Upper lobe of left lung (tissue), 6 donors: Measurements from ENCODE around the gene PTPRA. TPM values are rescaled to one million over a fixed set of nuclear protein-coding genes. Genes with fewer than 3 reads are reported as not detected.
"Not testable (repeated sequence)": the region's sequence is repeated elsewhere in the genome, so short reads cannot be mapped to it uniquely, and the experiment has no call there.

Experiments used
- ATAC-seq, 2 donors: fragments of 200-7000 bp; cut with Tn5 transposase; one replicate each; pipeline ENCODE4 v1.9.1; 2022; ENCODE audit warnings: mild to moderate bottlenecking in 2 of 2, moderate library complexity in 2 of 2; ENCODE audit not compliant: low FRiP score in 2 of 2
- DNase-seq, 2 donors: peaks; one replicate each; pipeline ENCODE4 v3.0.0-alpha.2; 2019 to 2020
- H3K27ac ChIP-seq, 4 donors: fragments of 200-600 bp; sonication (generic); one replicate each; pipeline ENCODE4 v1.5.1; 2016 to 2019
- H3K27me3 ChIP-seq, 4 donors: fragments of 200-600 bp; sonication (generic); one replicate each; pipeline ENCODE4 v1.5.1; 2017 to 2019
- H3K36me3 ChIP-seq, 4 donors: fragments of 200-600 bp; sonication (generic); one replicate each; pipeline ENCODE4 v1.5.1; 2016 to 2019
- H3K4me1 ChIP-seq, 4 donors: fragments of 200-600 bp; sonication (generic); one replicate each; pipeline ENCODE4 v1.5.1; 2018 to 2019
- H3K4me3 ChIP-seq, 4 donors: fragments of 200-600 bp; sonication (generic); one replicate each; pipeline ENCODE4 v1.5.1; 2017 to 2019; ENCODE audit warnings: mild to moderate bottlenecking in 2 of 4, moderate library complexity in 1 of 4
- H3K9me3 ChIP-seq, 4 donors: fragments of 200-600 bp; sonication (generic); one replicate each; pipeline ENCODE4 v1.5.1; 2018 to 2019
- CTCF ChIP-seq, 6 experiments: fragments of 450-650 bp in 4 of 6; fragments of 200-600 bp in 2 of 6; sonication (generic) in 2 of 6; IDR thresholded peaks; one replicate each; pipeline ENCODE4 v1.5.1; 2016 to 2019; ENCODE audit warnings: antibody characterized with exemption in 6 of 6
- EP300 ChIP-seq, 4 donors: sonication (generic); formaldehyde crosslinking; IDR thresholded peaks; one replicate each; pipeline ENCODE4 v1.5.1; 2017; ENCODE audit warnings: antibody characterized with exemption in 4 of 4, control low read depth in 2 of 4
- POLR2A ChIP-seq, 4 donors: fragments of 450-650 bp; IDR thresholded peaks; one replicate each; pipeline ENCODE4 v1.5.1; 2016 to 2017; ENCODE audit warnings: antibody characterized with exemption in 4 of 4, mild to moderate bottlenecking in 2 of 4
- POLR2AphosphoS5 ChIP-seq, 2 donors: sonication (generic); formaldehyde crosslinking; IDR thresholded peaks; one replicate each; pipeline ENCODE4 v1.5.1; 2017; ENCODE audit warnings: antibody characterized with exemption in 2 of 2
- WGBS, 2 donors: methylation state at CpG; one replicate each; pipeline ENCODE4 v1.1.5; 2017 to 2018; 5-methylcytosine and 5-hydroxymethylcytosine counted together
- total RNA-seq, 6 donors: library from RNA; depleted of rRNA in 4 of 6; stranded (reverse); fragments of >200 nt in 4 of 6; gene quantifications; one replicate each; pipeline versions ENCODE4 v1.1.0 to v1.2.1, GENCODE V29; 2016 to 2021
- donor health status: DM: no; HTN: no; CAD: no; lungs with moderate emphysema.
- donor health status: DM: no; HTN: yes; CAD: no; lungs with severe emphysema.

Gene PTPRA
- total RNA-seq, 6 donors from 2014 or later = 22.0 to 60.3 (median 51.1) TPM

- Histone ChIP-seq H3K27me3 (peaks cover 0 to 13% (median 9%) of the 10 kb centered on the region in 4 donors), H3K4me1 (peaks cover 4 to 15% (median 12%) of the 10 kb centered on the region in 4 donors), H3K9me3 (no peaks in the 10 kb centered on the region), H3K4me3 (no peak overlapping the region), H3K36me3 (no peaks in the 10 kb centered on the region), H3K27ac (no peak overlapping the region)
- ATAC-seq = no peak
- no peak for DNase-seq
- TF ChIP-seq POLR2AphosphoS5 (IDR thresholded peaks at IDR 0.05) (no peak), CTCF (IDR thresholded peaks at IDR 0.05) (no peak)
- 82 to 86% methylated on average over 4 of the region's 4 CpGs for WGBS, 2 donors
These were observed 197.4 kb downstream of the PTPRA start for GRCh38 chr20:3070725-3071124.

GRCh38 chr20:3071266-3071609 lies 198.0 kb downstream of the PTPRA start:
- TF ChIP-seq POLR2A (IDR thresholded peaks at IDR 0.05) (no peak), CTCF (IDR thresholded peaks at IDR 0.05) (no peak), EP300 (IDR thresholded peaks at IDR 0.05) (no peak), POLR2AphosphoS5 (IDR thresholded peaks at IDR 0.05) (no peak)
- Histone ChIP-seq H3K27ac (no peak overlapping the region), H3K36me3 (no peaks in the 10 kb centered on the region), H3K4me3 (peak overlapping the region in 3 of 4 donors; percentile 45 to 60 (median 59)), H3K9me3 (no peaks in the 10 kb centered on the region), H3K4me1 (peaks cover 4 to 15% (median 12%) of the 10 kb centered on the region in 4 donors), H3K27me3 (peaks cover 0 to 13% (median 9%) of the 10 kb centered on the region in 4 donors)
- 87 to 88% methylated on average over 11 to 12 of the region's 16 CpGs for WGBS, 2 donors
- ATAC-seq (no peak), DNase-seq (no peak)

GRCh38 chr20:3071610-3072529 lies 198.6 kb downstream of the PTPRA start, which contains the start of gene OXT:
OXT (plus strand) TSS chr20:3071620; CDS start chr20:3071656, 36 bp downstream.
- no peak within 1 kb of the TSS for H3K27ac ChIP-seq
- peaks cover 0 to 13% (median 9%) of the 10 kb centered on the region in 4 donors for H3K27me3 ChIP-seq
- ATAC-seq (peak in 1 of 2 donors; percentile 85), DNase-seq (peak; percentile 50 to 91)
- no peaks in the 10 kb centered on the region for H3K9me3 ChIP-seq
- H3K36me3 ChIP-seq = no peaks in the 10 kb centered on the region
- 18 to 32% methylated on average over 16 to 25 of the region's 95 CpGs for WGBS, 2 donors
- peaks cover 4 to 17% (median 13%) of the 10 kb centered on the region in 4 donors for H3K4me1 ChIP-seq
- no peak for TF ChIP-seq POLR2AphosphoS5 (IDR thresholded peaks at IDR 0.05)
- peak in 1 of 4 donors; percentile 41 for TF ChIP-seq POLR2A (IDR thresholded peaks at IDR 0.05)
- H3K4me3 ChIP-seq = peak within 1 kb of the TSS; percentile 11 to 60 (median 52)

- Histone ChIP-seq H3K4me1 (peaks cover 4 to 20% (median 15%) of the 10 kb centered on the region in 4 donors), H3K9me3 (no peaks in the 10 kb centered on the region), H3K27me3 (peaks cover 0 to 13% (median 9%) of the 10 kb centered on the region in 4 donors), H3K4me3 (peak overlapping the region in 3 of 4 donors; percentile 45 to 60 (median 59)), H3K36me3 (no peaks in the 10 kb centered on the region), H3K27ac (no peak overlapping the region)
- peak in 1 of 2 donors; percentile 63 for DNase-seq
- ATAC-seq = no peak
- TF ChIP-seq POLR2A (IDR thresholded peaks at IDR 0.05) (no peak), EP300 (IDR thresholded peaks at IDR 0.05) (no peak), POLR2AphosphoS5 (IDR thresholded peaks at IDR 0.05) (no peak), CTCF (IDR thresholded peaks at IDR 0.05) (no peak)
- 76% methylated on average over 18 to 22 of the region's 22 CpGs for WGBS, 2 donors
These were observed 199.4 kb downstream of the PTPRA start for GRCh38 chr20:3072530-3073250.

GRCh38 chr20:3073251-3073643 lies 200.0 kb downstream of the PTPRA start:
- peaks cover 0 to 13% (median 9%) of the 10 kb centered on the region in 4 donors for H3K27me3 ChIP-seq
- not testable (repeated sequence) for H3K27ac ChIP-seq, ATAC-seq

More at GRCh38 chr20:3073251-3073643, 200.0 kb downstream of the PTPRA start:
- WGBS, 2 donors = 83 to 92% methylated on average over 8 of the region's 8 CpGs
- H3K36me3 ChIP-seq, DNase-seq, H3K9me3 ChIP-seq, H3K4me3 ChIP-seq: not testable (repeated sequence)
- peaks cover 4 to 20% (median 15%) of the 10 kb centered on the region in 4 donors for H3K4me1 ChIP-seq
